GM20431 (cell line): Measurements from ENCODE around the gene PDGFC.
"Not testable (repeated sequence)": the region's sequence is repeated elsewhere in the genome, so short reads cannot be mapped to it uniquely, and the experiment has no call there.

ENCODE experiments used
- in situ Hi-C: fragments of 300-500 bp; cut with MseI, MboI; formaldehyde crosslinking; loops from one replicate; pipeline ENCODE4 v1.15.0; 2020; ENCODE audit warnings: low sequenced_read_pairs; ENCODE audit not compliant: unreplicated experiment

The PDGFC gene

GRCh38 chr4:156923525-156923924 is 48.1 kb downstream of the PDGFC start:
- in situ Hi-C loops, result no loop called here

DNA sequence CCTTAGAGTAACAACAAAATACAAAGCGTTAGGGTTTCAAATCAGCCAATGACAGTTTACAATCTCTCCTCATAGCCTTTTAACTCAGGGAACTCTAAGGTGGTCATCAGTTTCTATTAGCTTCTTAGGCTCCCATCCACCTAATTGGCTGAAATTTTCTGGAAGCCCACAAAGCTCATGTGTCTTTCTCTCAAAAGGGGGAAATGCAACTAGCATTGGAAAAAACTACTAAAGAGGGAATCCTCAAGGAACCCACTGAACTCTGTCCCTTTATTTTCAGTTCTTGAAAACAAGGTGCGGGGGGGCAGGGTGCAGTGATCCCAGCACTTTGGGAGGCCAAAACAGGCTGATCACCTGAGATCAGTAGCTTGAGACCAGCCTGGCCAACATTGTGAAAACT is 56.4 kb downstream of the PDGFC start:
- in situ Hi-C loops, result no loop called here

GRCh38 chr4:156913234-156913633 is 58.4 kb downstream of the PDGFC start:
- in situ Hi-C loops, result no loop called here

GRCh38 chr4:156909010-156909409 is 62.6 kb downstream of the PDGFC start:
- in situ Hi-C loops, result no loop called here

DNA sequence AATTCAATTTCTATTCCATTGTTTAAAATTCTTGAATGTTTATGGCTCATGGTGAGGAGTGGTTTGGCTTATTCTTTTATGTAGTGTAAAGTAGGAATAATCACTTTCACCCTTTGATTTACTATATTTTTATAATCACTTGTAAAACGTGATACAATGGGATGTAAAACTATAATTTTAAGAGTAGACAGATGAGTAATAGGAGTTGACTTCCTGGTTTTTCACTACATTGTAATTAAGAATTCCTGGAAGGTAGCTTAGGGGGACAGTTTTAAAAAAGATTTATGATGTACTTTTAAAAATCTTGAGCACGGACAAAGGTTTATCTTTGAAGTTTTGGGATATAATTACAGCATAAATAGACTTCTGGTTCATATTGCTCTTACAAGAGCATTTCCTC is 65.3 kb downstream of the PDGFC start:
- in situ Hi-C loops, result no loop called here

- in situ Hi-C loops, result no loop called here
Measured at GRCh38 chr4:156901871-156902270, 69.7 kb downstream of the PDGFC start.

GRCh38 chr4:156898373-156899117 is 73.1 kb downstream of the PDGFC start:
- in situ Hi-C loops, result no loop called here

DNA sequence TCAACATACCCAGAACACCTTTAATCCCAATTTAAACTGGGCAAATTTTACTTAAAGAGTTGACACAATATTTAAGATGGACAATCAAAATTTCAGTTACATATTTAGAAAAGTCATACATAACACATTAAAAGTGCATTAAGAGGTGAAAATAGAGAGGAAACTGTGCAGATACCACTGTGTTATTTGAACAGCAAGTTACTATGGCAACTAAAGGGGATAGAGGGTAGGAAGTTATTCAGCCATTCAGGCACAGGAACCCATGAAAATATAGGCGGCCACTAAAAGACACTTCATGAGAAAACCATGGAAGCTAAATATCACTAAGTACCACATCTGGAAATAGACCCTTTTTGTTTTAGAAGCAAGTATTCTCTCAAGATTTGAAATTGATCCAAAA is 75.1 kb downstream of the PDGFC start:
- in situ Hi-C loops, result no loop called here

DNA sequence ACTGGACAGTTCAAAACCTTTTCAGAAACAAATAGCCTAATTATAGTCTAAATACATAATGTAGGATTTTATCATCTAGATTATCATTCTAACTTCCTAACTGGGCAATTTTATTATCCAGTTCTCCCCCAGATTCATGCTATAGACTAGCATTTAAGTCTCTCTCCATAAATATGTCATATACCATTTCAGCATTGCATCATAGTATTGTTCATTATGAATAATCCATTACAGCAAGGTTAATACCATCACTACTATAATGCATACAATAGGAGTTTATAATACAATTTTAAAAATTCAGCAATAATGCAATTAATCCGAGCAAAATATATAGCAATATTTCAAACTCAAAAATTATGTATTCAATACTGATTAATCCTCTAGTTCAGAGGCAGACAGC is 77.4 kb downstream of the PDGFC start:
- in situ Hi-C loops, result no loop called here

GRCh38 chr4:156892805-156893204 is 78.8 kb downstream of the PDGFC start:
- in situ Hi-C loops, result no loop called here

DNA sequence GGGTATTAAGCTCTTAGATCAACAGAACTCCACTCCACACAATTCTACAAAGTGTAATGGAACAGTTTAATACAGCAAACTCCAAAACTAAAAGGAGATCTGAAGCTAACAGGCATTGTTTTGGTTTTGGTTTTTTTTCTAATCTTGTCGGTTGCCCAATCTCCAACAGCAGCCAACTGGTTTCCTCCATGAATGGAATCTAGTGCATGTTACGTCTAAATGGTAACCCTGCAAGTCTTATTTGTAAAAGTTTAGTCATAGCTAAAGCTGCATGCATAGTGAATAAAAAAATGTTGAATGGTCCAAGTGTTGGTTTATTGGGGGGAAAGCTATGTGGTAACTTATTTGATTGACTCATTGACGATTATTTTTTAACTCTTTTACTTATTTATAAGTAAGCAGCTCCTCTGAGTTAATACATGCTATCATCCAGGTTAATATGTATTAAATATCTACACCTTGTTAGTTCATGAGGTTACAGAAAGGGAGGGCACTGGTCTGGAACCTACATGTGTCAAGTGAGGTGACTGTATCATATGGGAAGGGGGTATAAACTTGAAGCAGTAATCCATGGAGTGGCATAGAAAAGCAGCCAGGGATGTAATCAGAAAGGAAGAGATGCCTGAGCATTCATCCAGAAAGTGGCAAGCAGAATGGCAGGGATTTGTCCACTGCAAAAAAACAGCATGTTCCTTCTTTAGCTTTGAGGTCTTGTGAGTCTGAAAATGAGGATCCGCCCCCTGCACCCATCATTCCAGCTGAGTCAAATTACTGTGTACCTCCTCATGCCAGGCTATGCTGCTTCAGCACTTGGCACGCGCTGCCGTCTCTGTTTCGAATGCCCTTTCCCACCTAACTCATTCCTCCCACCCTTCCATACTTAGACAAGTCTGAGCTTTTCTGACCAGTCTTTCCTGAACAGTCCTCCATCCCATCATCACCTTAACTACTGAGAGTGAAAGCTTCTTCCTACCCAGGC is 81.7 kb downstream of the PDGFC start:
- in situ Hi-C loops, result no loop called here

GRCh38 chr4:156888762-156889161 is 82.8 kb downstream of the PDGFC start:
- in situ Hi-C loops, result no loop called here

DNA sequence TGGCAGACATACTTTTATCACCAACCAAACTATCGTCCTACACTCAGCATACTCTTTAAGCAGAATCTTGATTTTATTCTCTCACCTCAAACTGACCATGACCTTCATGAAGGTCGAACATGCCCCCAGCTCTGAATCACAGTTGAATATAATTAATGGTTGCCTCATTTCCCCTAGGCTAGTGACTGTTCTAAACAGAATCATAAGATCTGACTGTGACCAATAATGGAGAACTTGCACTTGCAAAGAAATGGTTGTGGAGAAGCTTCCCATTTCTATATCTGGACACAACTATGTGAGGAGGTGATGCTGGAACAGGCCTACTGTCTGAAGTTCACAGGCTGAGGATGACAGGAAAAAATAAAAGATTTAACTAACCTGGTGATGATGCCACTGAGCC is 85.1 kb downstream of the PDGFC start:
- in situ Hi-C loops, result no loop called here

DNA sequence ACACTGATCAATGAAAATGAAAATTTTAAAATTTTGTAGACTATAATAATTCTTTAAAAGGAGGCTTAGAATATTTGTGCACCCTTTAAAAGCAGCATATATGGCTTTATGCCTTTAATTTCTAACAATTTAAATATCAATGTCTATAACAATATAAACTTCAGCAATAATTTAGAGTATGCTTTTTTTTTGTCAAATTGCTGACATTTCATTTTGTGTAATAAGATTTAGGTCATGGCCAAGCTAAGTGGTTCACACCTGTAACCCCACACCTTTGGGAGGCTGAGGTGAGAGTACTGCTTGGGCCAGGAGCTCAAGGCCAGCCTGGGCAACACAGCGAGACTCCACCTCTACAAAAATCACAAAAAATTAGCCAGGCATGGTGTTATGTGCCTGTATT is 86.2 kb downstream of the PDGFC start:
- in situ Hi-C loops, result no loop called here

GRCh38 chr4:156884183-156884582 is 87.4 kb downstream of the PDGFC start:
- in situ Hi-C loops, result no loop called here

DNA sequence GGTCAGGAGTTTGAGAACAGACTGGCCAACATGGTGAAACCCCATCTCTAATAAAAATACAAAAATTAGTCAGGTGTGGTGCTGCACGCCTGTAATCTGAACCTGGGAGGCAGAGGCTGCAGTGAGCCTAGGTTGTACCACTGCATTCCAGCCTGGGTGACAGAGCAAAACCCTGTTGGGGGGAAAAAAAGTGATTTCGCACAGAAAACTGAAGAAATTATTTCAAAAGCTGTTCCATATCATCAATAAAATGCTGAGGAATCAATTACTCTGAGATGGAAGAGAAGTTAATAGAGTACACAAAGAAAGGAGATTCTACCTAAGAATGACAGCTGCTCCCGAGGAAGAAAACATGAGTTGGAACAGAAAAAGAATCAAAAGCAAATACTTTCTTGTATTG is 95.9 kb downstream of the PDGFC start:
- in situ Hi-C loops, result no loop called here

GRCh38 chr4:156875055-156875454 is 96.5 kb downstream of the PDGFC start:
- in situ Hi-C loops, result no loop called here

DNA sequence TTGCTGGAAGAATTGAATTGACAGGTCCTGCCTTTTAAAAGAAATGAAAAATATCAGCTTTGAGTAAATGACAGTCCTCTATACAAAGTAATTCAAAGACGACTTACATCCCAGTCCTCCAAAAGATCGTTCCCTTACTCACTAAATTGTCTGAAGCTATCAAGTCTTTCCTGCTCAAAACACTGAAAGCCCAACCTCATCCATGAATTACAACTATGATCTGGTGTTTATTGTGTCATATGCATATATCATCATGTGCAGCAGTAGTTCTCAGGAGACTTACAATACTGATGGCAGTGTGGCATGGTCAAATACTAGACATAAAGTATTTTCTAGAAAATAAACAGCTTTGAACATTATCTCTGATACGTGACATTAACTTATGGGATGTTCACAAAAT is 97.8 kb downstream of the PDGFC start:
- in situ Hi-C loops, result no loop called here

GRCh38 chr4:156870861-156871260 is 100.7 kb downstream of the PDGFC start:
- in situ Hi-C loops, result no loop called here

DNA sequence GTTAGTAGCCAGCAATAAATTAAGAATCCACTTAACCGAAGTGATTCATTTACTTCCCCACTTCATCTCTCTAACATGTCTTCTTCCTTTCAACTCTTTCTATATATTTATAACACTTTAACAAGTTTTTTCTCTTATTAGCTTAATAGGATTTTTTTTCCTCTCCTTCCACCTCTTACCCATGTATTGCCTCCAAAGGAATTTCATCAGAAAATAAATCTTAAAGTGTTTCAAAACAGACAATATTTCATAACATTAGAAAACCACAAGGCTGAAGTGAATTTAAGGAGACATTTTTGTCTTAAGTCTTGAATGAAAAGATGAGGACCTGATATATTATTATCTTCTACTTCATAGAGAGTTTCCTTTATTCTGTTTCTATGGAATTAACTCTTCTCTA is 101.5 kb downstream of the PDGFC start:
- in situ Hi-C loops, result no loop called here

GRCh38 chr4:156866088-156866487 is 105.5 kb downstream of the PDGFC start:
- in situ Hi-C loops, result not testable (repeated sequence)
